Hematopoietic multipotent progenitor cell treated with erythropoietin and hydrocortisone succinate and interleukin-3 and kit ligand, for 6 days (in vitro differentiated cells): Measurements from ENCODE around the gene CALML3.

Experiments used
- DNase-seq: peaks from one replicate; pipeline ENCODE4 v3.0.0-alpha.2; 2015

Gene CALML3

DNA sequence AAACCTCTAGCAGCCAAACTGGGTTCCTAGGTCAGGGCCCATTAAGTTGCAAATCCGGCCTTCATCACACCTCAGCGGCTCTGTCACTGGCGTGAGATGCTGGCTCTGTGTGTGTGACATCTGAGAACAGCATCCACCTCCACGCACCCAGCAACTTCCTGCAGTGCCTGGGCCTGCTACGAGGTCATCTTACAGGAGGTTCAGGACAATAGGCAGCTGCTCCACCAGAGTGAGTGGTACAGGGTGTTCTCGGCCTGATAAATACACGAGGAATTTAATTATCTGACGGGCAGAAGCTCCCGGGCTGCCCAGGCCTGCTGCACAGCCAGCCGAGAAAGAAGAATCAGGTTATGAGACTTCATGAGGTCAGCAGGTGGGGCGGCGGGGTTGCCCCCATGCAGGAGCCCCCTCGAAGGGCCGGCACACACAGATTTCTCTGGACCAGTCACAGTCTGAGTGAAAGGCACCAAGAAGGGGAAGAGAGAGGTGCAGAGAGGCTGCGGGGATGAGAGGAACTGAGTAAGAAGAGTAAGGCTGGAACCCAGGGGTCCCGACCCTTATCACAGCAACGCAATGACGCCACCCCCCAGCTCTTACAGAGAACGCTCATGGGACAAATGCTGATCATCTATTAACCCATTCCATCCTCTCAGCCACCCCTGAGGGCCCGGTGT, 49.3 kb downstream of the CALML3 start:
- DNase-seq, result no peak

DNA sequence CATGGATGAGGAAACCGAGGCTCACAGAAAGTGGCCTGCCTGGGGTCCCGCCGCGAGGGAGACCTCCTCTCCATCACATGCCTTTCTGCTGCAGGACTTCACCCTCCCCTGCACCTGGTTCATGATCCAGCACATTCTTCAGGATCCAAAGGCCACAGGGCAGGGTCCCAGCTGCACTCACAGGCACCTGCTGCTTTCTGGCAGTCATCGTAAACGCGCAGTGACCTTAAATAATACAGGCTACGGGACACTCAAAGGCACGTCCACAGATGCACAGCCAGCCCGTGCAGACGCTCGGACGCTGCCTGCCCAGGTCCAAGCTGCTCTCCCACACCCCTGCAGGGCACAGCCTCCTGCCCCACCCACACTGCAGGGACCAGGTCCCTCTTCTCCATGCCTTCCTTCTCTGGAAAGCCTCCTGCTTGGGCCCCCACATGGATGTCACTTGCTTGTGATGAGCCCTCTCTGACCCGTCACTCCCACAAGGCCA, 49.9 kb downstream of the CALML3 start:
- DNase-seq, result no peak

DNA sequence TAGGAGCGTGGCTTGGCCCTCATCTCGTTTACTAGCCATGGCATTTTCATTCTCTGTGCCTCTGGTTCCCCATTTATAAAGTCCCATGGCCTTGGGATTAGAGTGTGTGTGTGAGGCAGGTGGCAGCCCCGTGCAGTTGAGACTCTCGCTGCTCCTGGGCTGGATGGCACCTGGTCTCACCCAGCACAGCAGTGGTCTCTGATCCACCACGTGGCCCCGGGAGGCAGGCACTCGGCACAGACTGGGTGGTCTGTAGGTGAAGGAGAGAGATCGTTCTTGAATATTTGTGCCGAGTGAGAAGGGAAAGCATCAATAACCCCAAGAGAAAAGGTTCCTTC, 50.4 kb downstream of the CALML3 start:
- no peak for DNase-seq

DNA sequence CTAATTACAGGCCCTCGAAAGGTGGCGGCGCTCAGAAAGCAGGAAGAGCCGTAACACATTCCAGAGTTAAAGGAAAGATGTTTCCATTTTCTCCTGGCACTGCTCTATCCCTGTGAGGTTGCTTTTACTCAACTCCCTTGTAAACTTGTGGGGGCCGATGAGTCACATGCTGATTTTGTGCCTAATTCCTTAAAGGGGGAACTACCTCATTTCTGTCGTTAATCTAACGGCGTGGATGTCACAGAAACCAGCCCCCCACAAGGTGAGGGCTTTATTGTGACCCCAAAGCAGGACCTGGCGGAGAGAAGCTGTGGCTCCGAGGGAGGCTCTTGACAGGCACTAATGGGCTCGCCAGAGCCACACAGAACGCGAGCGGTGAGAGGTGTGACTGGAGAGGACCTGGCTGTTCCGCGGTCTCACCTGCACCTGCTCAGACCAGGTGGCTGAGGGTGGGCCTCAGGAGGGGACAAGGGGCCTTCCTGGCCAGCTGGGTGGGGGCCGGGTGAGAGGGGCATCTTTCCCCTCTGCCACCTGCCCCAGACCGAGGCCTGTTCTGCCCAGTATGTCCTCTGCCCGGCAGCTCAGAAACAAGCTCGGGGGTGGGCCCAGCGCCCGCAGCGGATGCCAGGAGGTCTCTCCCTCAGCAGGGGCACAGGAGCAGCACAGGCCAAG, 50.9 kb downstream of the CALML3 start:
- no peak for DNase-seq

DNA sequence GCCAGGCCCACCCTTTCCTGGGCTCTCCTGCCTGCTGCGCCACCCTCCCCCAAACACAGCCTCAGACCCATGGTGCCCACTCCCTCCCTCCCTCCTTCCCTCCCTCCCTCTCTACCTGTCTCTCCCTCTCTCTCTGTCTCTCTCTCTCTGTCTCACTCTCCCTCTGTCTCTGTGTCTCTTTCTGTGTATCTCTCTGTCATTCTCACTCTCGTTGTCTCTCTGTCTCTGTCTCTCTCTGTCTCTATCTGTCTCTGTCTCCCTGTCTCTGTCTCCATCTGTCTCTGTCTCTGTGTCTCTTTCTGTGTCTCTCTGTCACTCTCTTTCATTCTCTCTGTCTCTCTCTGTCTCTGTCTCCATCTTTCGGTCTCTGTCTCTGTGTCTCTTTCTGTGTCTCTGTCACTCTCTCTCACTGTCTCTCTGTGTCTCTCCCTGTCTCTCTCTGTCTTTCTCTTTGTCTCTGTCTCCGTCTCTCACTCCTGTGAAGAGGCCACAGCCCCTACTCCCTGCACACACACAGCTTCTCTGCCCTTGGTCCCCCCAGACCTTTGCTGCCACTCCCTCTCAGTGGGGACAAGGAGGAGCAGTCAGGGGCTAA, 51.5 kb downstream of the CALML3 start:
- DNase-seq, result no peak
